Occipital lobe (tissue), 2 donors: Measurements from ENCODE around the gene OXCT2. TPM values are rescaled to one million over a fixed set of nuclear protein-coding genes. Genes with fewer than 3 reads are reported as not detected.
"Not testable (repeated sequence)": the region's sequence is repeated elsewhere in the genome, so short reads cannot be mapped to it uniquely, and the experiment has no call there.

Experiments used
- DNase-seq: peaks from one replicate; lab custom pipeline; 2025; lab: John Stamatoyannopoulos, UW
- total RNA-seq: library from RNA; depleted of rRNA; stranded (reverse); fragments of >200 nt; gene quantifications from one replicate; pipeline ENCODE4 v1.2.3, GENCODE V29; 2014

OXCT2 gene
- total RNA-seq, 1 donor from 2014 or later: 0.47 TPM

DNA sequence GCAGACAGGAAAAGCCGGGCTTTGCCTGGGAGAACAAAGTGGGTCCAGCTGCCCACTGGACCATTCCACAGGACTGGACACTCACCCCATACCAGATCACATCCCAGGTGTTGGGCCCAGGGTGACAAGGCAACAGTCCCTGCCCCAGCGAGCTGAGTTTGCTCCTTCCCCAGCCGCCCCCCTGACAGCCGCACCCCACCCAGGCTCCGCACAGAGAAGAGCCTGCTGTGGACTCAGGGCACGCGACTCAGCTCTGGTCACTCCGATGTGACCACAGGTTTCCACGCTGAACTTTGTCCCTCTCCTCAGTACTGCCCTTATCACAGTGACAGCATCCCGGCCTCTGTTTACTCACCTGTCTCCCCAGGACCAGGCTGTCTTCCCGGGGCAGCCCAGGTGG, 16.3 kb upstream of the OXCT2 start:
- DNase-seq: no peak

DNA sequence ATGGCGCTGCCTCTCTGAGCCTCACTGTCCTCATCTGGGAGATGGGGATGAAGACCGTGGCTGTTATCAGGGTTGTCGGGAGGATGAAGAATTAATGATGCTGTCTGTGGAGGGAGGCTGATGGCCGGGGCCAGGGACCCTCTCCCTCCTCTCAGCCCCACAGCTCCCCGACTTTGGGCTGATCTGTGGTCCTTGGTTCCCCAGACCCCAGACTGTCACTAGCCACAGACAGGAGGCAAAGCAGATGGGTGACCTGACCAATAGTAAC, 15.9 kb upstream of the OXCT2 start:
- not testable (repeated sequence) for DNase-seq

- DNase-seq: not testable (repeated sequence)
Measured at GRCh38 chr1:39786303-39787107, 15.4 kb upstream of the OXCT2 start.

DNA sequence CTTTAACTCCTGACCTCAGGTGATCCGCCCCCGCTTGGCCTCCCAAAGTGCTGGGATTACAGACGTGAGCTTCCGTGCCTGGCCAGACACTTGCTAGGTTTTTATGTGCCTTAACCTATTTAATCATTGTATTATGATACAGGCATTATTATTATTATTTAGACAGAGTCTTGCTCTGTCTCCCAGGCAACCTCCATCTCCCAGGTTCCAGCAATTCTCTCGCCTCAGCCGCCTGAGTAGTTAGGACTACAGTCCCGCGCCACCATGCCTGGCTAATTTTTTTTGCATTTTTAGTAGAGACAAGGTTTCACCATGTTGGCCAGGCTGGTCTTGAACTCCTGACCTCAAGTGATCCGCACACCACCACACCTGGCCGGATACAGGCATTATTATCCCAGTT, 11.5 kb upstream of the OXCT2 start:
- DNase-seq: not testable (repeated sequence)

- DNase-seq: no peak
Measured at GRCh38 chr1:39782103-39782502, 11.0 kb upstream of the OXCT2 start.

GRCh38 chr1:39781349-39781715, 10.2 kb upstream of the OXCT2 start:
- DNase-seq: no peak

GRCh38 chr1:39779821-39780220, 8.7 kb upstream of the OXCT2 start:
- DNase-seq: no peak

GRCh38 chr1:39779137-39779536, 8.0 kb upstream of the OXCT2 start:
- DNase-seq: no peak

DNA sequence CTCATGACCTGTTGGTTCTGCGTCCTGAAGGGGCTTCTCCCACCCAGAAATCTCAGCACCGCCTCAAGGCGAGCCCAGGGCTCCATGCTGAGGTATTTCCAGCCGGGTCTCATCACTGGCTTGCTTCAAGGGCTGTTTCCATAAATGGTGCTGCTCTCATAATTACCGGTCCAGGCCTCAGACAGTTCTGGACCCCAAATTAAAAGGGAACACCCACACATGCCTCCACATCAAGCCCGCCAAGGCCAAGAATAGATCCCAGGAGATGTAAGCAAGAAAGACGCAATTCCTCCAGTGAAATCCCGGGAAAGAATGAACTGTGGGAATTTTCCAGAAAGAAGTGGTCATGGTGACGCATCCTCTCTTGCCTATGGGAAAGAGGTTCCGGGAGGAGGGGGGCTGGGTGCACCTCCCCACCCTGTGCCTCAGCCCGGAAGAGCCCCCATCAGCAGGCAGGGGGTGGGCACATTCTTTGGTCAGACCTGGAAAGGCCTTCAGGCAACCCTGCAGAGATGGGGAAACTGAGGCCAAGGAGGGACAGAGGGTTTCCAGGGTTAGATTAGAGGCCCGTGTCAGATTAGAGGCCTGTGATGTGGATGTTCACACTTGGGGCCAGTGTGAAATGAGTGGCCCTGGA, 7.4 kb upstream of the OXCT2 start:
- not testable (repeated sequence) for DNase-seq

GRCh38 chr1:39777896-39778295, 6.7 kb upstream of the OXCT2 start:
- not testable (repeated sequence) for DNase-seq

DNA sequence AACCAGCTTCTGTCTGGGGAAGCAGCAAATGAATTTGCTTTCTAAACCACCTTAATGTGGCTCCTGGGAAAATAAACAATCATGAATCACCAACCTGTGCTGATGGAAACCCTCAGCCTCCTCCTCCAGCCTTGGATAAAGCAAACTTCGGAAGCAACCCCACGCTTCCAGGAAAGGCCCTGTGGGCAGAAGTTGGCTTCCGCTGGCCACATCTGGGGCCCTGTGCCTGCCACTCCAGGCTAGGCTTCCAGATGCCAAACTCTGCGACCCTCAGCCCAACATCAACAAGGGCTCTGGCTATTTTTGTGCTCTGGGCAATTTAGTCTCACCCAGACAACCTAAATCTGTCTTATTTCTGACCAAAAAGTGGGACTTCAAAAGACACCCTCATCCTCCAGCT, 6.2 kb upstream of the OXCT2 start:
- no peak for DNase-seq

- DNase-seq: no peak
Measured at GRCh38 chr1:39776886-39777285, 5.7 kb upstream of the OXCT2 start.

GRCh38 chr1:39776400-39776713, 5.2 kb upstream of the OXCT2 start:
- DNase-seq: no peak

DNA sequence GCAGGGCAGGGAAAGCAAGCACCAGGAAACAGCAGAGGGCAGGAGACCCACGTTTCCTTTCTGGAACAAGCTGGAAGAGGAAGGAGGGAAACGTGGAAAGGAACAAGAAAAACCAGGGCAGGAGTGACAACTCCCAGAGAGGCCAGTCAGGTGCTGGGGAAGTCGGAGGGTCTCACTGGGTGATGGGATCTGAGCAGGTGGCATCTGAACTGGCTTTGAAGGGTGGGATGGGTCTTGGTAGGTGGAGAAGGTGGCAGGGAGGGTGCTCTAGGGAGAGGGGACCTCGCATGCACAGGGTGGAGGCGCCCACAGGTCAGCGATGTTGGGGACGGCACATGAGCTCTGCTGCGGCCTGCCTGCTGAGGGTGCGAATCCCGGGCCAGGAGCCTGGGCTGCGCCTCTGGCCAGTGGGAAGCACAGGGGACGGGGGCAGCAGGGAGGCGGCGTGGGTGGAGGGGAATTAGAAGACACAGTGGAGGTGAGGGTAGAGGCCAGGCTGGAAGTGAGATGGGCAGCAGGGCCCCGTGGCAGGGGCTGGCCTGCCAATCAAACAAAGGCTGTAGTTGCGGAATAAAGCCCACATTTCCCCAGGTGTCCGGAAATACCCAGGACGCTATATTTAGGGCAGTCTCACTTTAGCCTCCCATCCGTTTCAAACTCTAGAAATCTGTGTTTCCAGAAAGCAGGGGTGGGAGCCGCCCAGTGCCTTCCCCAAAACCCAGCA, 4.7 kb upstream of the OXCT2 start:
- not testable (repeated sequence) for DNase-seq

GRCh38 chr1:39775141-39775540, 4.0 kb upstream of the OXCT2 start:
- DNase-seq: not testable (repeated sequence)

GRCh38 chr1:39773369-39773979, 2.3 kb upstream of the OXCT2 start:
- not testable (repeated sequence) for DNase-seq

GRCh38 chr1:39770100-39771021, 787 bp downstream of the OXCT2 start:
- not testable (repeated sequence) for DNase-seq

DNA sequence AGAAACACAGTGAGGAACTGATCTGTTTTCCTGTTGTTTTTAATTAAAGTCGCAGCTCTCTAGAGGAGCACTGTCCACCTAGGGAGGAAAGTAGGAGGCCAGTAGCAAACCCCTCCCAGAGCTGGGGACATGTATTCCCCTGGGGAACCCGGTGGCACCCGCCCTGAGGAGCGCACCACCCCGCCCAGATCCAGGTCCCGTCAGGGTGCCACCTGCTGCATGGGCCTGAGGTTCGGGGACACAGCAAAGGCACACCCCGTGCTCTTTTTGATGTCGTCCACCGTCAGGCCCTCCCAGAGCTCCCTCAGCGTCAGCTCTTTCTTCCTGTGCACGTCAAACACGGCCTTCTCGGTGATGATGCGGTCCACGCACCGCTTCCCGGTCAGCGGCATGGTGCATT, 1.6 kb downstream of the OXCT2 start:
- DNase-seq: not testable (repeated sequence)

DNA sequence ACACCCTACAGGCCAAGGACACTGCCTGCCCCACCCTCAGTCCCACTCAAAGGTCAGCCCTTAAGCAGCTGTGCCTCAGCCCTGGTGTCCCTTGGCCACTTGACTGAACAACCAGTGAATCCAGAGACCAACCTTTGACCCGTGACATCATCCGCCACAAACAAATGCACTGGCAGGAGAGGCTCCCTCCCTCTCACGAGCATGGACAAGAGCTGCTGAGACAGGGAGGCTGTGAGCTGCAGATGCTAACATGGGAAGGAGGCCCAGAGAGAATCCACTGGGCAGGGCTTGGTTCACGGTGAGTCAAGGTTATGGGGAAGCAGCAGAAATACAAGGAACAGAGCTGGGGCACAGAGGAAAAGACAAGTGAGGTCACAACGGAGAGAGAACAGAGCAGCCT, 4.7 kb downstream of the OXCT2 start:
- not testable (repeated sequence) for DNase-seq

- DNase-seq: not testable (repeated sequence)
Measured at GRCh38 chr1:39764512-39764911, 6.6 kb downstream of the OXCT2 start.
